ENCODE data around the gene L3MBTL4. TPM values are rescaled to one million over a fixed set of nuclear protein-coding genes. Genes with fewer than 3 reads are reported as not detected.
"Not testable (repeated sequence)": the region's sequence is repeated elsewhere in the genome, so short reads cannot be mapped to it uniquely, and the experiment has no call there.

L3MBTL4 gene
- total RNA-seq, 2 experiments from 2014 or later, result 0.27 to 0.33 TPM

GRCh38 chr18:6052449-6052913 is 362.2 kb downstream of the L3MBTL4 start:
- H3K4me1 Mint-ChIP-seq, result peaks cover 10% of the 10 kb centered on the region
- no peak for DNase-seq
- no peaks in the 10 kb centered on the region for H3K27me3 Mint-ChIP-seq
- CTCF ChIA-PET, result no interaction called here
- no peaks in the 10 kb centered on the region for H3K36me3 Mint-ChIP-seq (ENCODE audit: low read depth)
- no peak overlapping the region for H3K27ac Mint-ChIP-seq
- peaks cover 4% of the 10 kb centered on the region for H3K9me3 Mint-ChIP-seq
- POLR2A ChIA-PET, result no interaction called here
- no peak overlapping the region for H3K4me3 Mint-ChIP-seq

GRCh38 chr18:6047596-6047995 is 367.1 kb downstream of the L3MBTL4 start:
- H3K27me3 Mint-ChIP-seq; POLR2A ChIA-PET; H3K4me1 Mint-ChIP-seq; DNase-seq; H3K36me3 Mint-ChIP-seq (ENCODE audit: low read depth); H3K27ac Mint-ChIP-seq; H3K4me3 Mint-ChIP-seq; CTCF ChIA-PET: not testable (repeated sequence)
- H3K9me3 Mint-ChIP-seq, result peaks cover 14% of the 10 kb centered on the region

- CTCF ChIA-PET, result no interaction called here
- H3K27me3 Mint-ChIP-seq, result peaks cover 6% of the 10 kb centered on the region
- POLR2A ChIA-PET, result no interaction called here
- peaks cover 14% of the 10 kb centered on the region for H3K9me3 Mint-ChIP-seq
- H3K4me1 Mint-ChIP-seq, result no peaks in the 10 kb centered on the region
- no peak for DNase-seq
- H3K36me3 Mint-ChIP-seq (ENCODE audit: low read depth), result no peaks in the 10 kb centered on the region
- H3K4me3 Mint-ChIP-seq, result no peak overlapping the region
- no peak overlapping the region for H3K27ac Mint-ChIP-seq
These were observed 369.9 kb downstream of the L3MBTL4 start for GRCh38 chr18:6044773-6045172.

GRCh38 chr18:6044319-6044718 is 370.4 kb downstream of the L3MBTL4 start:
- Mint-ChIP-seq H3K36me3 (ENCODE audit: low read depth) (no peaks in the 10 kb centered on the region), H3K27me3 (peaks cover 6% of the 10 kb centered on the region), H3K4me1 (no peaks in the 10 kb centered on the region), H3K4me3 (no peak overlapping the region), H3K9me3 (peaks cover 12% of the 10 kb centered on the region), H3K27ac (no peak overlapping the region)
- ChIA-PET CTCF (no interaction called here), POLR2A (no interaction called here)
- DNase-seq, result no peak

GRCh38 chr18:6039055-6039454 is 375.7 kb downstream of the L3MBTL4 start:
- no peak overlapping the region for H3K4me3 Mint-ChIP-seq
- no peak for DNase-seq
- no peaks in the 10 kb centered on the region for H3K27me3 Mint-ChIP-seq
- H3K9me3 Mint-ChIP-seq, result peaks cover 7% of the 10 kb centered on the region
- no peaks in the 10 kb centered on the region for H3K4me1 Mint-ChIP-seq
- no peaks in the 10 kb centered on the region for H3K36me3 Mint-ChIP-seq (ENCODE audit: low read depth)
- no peak overlapping the region for H3K27ac Mint-ChIP-seq
- POLR2A ChIA-PET, result no interaction called here
- CTCF ChIA-PET, result no interaction called here

GRCh38 chr18:6031442-6031841 is 383.3 kb downstream of the L3MBTL4 start:
- Mint-ChIP-seq H3K9me3 (peaks cover 7% of the 10 kb centered on the region), H3K27ac (no peak overlapping the region), H3K4me3 (no peak overlapping the region), H3K36me3 (ENCODE audit: low read depth) (no peaks in the 10 kb centered on the region), H3K4me1 (no peaks in the 10 kb centered on the region), H3K27me3 (peaks cover 2% of the 10 kb centered on the region)
- no peak for DNase-seq
- POLR2A ChIA-PET, result no interaction called here
- CTCF ChIA-PET, result no interaction called here

GRCh38 chr18:6031002-6031401 is 383.7 kb downstream of the L3MBTL4 start:
- no peak overlapping the region for H3K4me3 Mint-ChIP-seq
- DNase-seq, result no peak
- H3K9me3 Mint-ChIP-seq, result peaks cover 2% of the 10 kb centered on the region
- ChIA-PET CTCF (no interaction called here), POLR2A (no interaction called here)
- H3K27me3 Mint-ChIP-seq, result peaks cover 2% of the 10 kb centered on the region
- H3K4me1 Mint-ChIP-seq, result no peaks in the 10 kb centered on the region
- H3K27ac Mint-ChIP-seq, result no peak overlapping the region
- no peaks in the 10 kb centered on the region for H3K36me3 Mint-ChIP-seq (ENCODE audit: low read depth)

- POLR2A ChIA-PET, result no interaction called here
These were observed 389.9 kb downstream of the L3MBTL4 start for GRCh38 chr18:6024745-6025248.

GRCh38 chr18:6023551-6023950 is 391.2 kb downstream of the L3MBTL4 start:
- ChIA-PET CTCF (no interaction called here), POLR2A (no interaction called here)
- Mint-ChIP-seq H3K27ac (no peak overlapping the region), H3K27me3 (no peaks in the 10 kb centered on the region), H3K4me3 (no peak overlapping the region), H3K36me3 (ENCODE audit: low read depth) (no peaks in the 10 kb centered on the region), H3K9me3 (no peaks in the 10 kb centered on the region), H3K4me1 (peaks cover 12% of the 10 kb centered on the region)
- no peak for DNase-seq

More at GRCh38 chr18:6024745-6025248, 389.9 kb downstream of the L3MBTL4 start:
- DNase-seq, result no peak
- no peaks in the 10 kb centered on the region for H3K9me3 Mint-ChIP-seq
- peaks cover 12% of the 10 kb centered on the region for H3K4me1 Mint-ChIP-seq
- CTCF ChIA-PET, result no interaction called here
- H3K27me3 Mint-ChIP-seq, result peaks cover 2% of the 10 kb centered on the region
- H3K36me3 Mint-ChIP-seq (ENCODE audit: low read depth), result no peaks in the 10 kb centered on the region
- no peak overlapping the region for H3K4me3 Mint-ChIP-seq
- no peak overlapping the region for H3K27ac Mint-ChIP-seq

GRCh38 chr18:6022845-6023244 is 391.9 kb downstream of the L3MBTL4 start:
- H3K36me3 Mint-ChIP-seq (ENCODE audit: low read depth), result no peaks in the 10 kb centered on the region
- H3K27me3 Mint-ChIP-seq, result no peaks in the 10 kb centered on the region

GRCh38 chr18:6022074-6022444 is 392.7 kb downstream of the L3MBTL4 start:
- Mint-ChIP-seq H3K27ac (no peak overlapping the region), H3K9me3 (no peaks in the 10 kb centered on the region), H3K36me3 (ENCODE audit: low read depth) (no peaks in the 10 kb centered on the region), H3K4me3 (no peak overlapping the region), H3K4me1 (peaks cover 12% of the 10 kb centered on the region), H3K27me3 (no peaks in the 10 kb centered on the region)
- no peak for DNase-seq
- ChIA-PET POLR2A (no interaction called here), CTCF (no interaction called here)

More at GRCh38 chr18:6022845-6023244, 391.9 kb downstream of the L3MBTL4 start:
- ChIA-PET CTCF (no interaction called here), POLR2A (no interaction called here)
- Mint-ChIP-seq H3K9me3 (no peaks in the 10 kb centered on the region), H3K4me1 (peaks cover 12% of the 10 kb centered on the region), H3K27ac (no peak overlapping the region), H3K4me3 (no peak overlapping the region)
- DNase-seq, result no peak

- peaks cover 12% of the 10 kb centered on the region for H3K4me1 Mint-ChIP-seq
- ChIA-PET POLR2A (no interaction called here), CTCF (no interaction called here)
- no peaks in the 10 kb centered on the region for H3K9me3 Mint-ChIP-seq
- no peak overlapping the region for H3K27ac Mint-ChIP-seq
- DNase-seq, result no peak
- H3K27me3 Mint-ChIP-seq, result no peaks in the 10 kb centered on the region
- H3K36me3 Mint-ChIP-seq (ENCODE audit: low read depth), result no peaks in the 10 kb centered on the region
- no peak overlapping the region for H3K4me3 Mint-ChIP-seq
These were observed 393.2 kb downstream of the L3MBTL4 start for GRCh38 chr18:6021306-6022073.

GRCh38 chr18:6018671-6019070 is 396.0 kb downstream of the L3MBTL4 start:
- Mint-ChIP-seq H3K4me1 (peaks cover 12% of the 10 kb centered on the region), H3K27me3 (no peaks in the 10 kb centered on the region), H3K36me3 (ENCODE audit: low read depth) (no peaks in the 10 kb centered on the region), H3K9me3 (no peaks in the 10 kb centered on the region), H3K4me3 (no peak overlapping the region), H3K27ac (no peak overlapping the region)
- DNase-seq, result no peak
- ChIA-PET CTCF (interaction anchor here (1.1 kb wide), 1 partner anchor 9 kb away, joined by 3 read pairs; no protein-coding TSS in a partner anchor), POLR2A (no interaction called here)

GRCh38 chr18:6017171-6017570 is 397.5 kb downstream of the L3MBTL4 start:
- no peak for DNase-seq
- peaks cover 6% of the 10 kb centered on the region for H3K4me1 Mint-ChIP-seq
- H3K27me3 Mint-ChIP-seq, result no peaks in the 10 kb centered on the region
- H3K9me3 Mint-ChIP-seq, result no peaks in the 10 kb centered on the region
- H3K27ac Mint-ChIP-seq, result no peak overlapping the region
- H3K36me3 Mint-ChIP-seq (ENCODE audit: low read depth), result no peaks in the 10 kb centered on the region
- POLR2A ChIA-PET, result no interaction called here
- no peak overlapping the region for H3K4me3 Mint-ChIP-seq
- CTCF ChIA-PET, result no interaction called here

Data from activated CD4-positive, alpha-beta T cell treated with anti-CD3 and anti-CD28 coated beads, Interleukin-2, amount 10 ng/mL, durations not matched to agents 7 days and 5 days (primary cell).